B cell (primary cell): ENCODE measurements around the gene TMEM255B. TPM values are rescaled to one million over a fixed set of nuclear protein-coding genes. Genes with fewer than 3 reads are reported as not detected.

Source experiments
- ATAC-seq: fragments of 200-7000 bp; cut with Tn5 transposase; one replicate; pipeline ENCODE4 v1.10.0; 2021; ENCODE audit warnings: low read depth, mild to moderate bottlenecking, moderate number of reproducible peaks, moderate library complexity
- CTCF ChIA-PET: fragments of 350-600 bp; sonication (Branson Sonifier 250); formaldehyde crosslinking; loops from one replicate; lab custom pipeline; 2021; ENCODE audit warnings: antibody characterized with exemption, inconsistent platforms; lab: Charles Lee
- POLR2A ChIA-PET: fragments of 350-600 bp; sonication (Branson Sonifier 250); formaldehyde crosslinking; loops from one replicate; lab custom pipeline; 2021; ENCODE audit warnings: antibody characterized with exemption; lab: Charles Lee
- DNase-seq: peaks from one replicate; pipeline ENCODE4 v3.0.0; 2013
- H2AFZ ChIP-seq: 2 replicates; pipeline ENCODE4 v1.6.1; 2012; ENCODE audit warnings: mild to moderate bottlenecking, low read depth, low read length; ENCODE audit not compliant: insufficient read depth, poor library complexity, severe bottlenecking
- H3K27ac ChIP-seq, 2 donors: 1 replicate in 1 of 2; 2 replicates in 1 of 2; pipeline ENCODE4 v1.5.1; 2012 to 2013; ENCODE audit warnings: low read length in 2 of 2, mild to moderate bottlenecking in 2 of 2, moderate library complexity in 1 of 2
- H3K27me3 ChIP-seq, 4 experiments: fragments of 200-600 bp in 1 of 4; sonication (generic) in 1 of 4; replicated peaks in 1 of 4; 1 replicate in 2 of 4; 2 replicates in 2 of 4; pipeline versions ENCODE4 v1.6.1 to v1.7.0; 2013 to 2016; ENCODE audit warnings: low read length in 3 of 4, mild to moderate bottlenecking in 2 of 4, mixed read lengths in 1 of 4, moderate library complexity in 1 of 4; ENCODE audit not compliant: insufficient read depth in 4 of 4, control insufficient read depth in 3 of 4; ENCODE audit errors: control extremely low read depth in 1 of 4
- H3K36me3 ChIP-seq, 2 experiments: replicated peaks in 1 of 2; 1 replicate in 1 of 2; 2 replicates in 1 of 2; pipeline versions ENCODE4 v1.6.1 to v1.7.1; 2013; ENCODE audit warnings: low read length in 1 of 2; ENCODE audit not compliant: insufficient read depth in 2 of 2, control insufficient read depth in 1 of 2; ENCODE audit errors: control extremely low read depth in 1 of 2, extremely low read depth in 1 of 2
- H3K4me1 ChIP-seq, 2 donors: fragments of 200-600 bp in 1 of 2; sonication (generic) in 1 of 2; 1 replicate in 1 of 2; 2 replicates in 1 of 2; pipeline versions ENCODE4 v1.5.1 to v1.6.1; 2013 to 2017; ENCODE audit warnings: low read length in 2 of 2; ENCODE audit not compliant: control insufficient read depth in 2 of 2, insufficient read depth in 2 of 2
- H3K4me2 ChIP-seq: replicated peaks from 2 replicates; pipeline ENCODE3; 2012; ENCODE audit warnings: mild to moderate bottlenecking, low read depth, low read length; ENCODE audit not compliant: poor library complexity, severe bottlenecking
- H3K4me3 ChIP-seq, 5 experiments: fragments of 200-600 bp in 1 of 5; sonication (generic) in 1 of 5; 1 replicate in 3 of 5; 2 replicates in 2 of 5; pipeline versions ENCODE4 v1.5.1 to v1.7.0; 2011 to 2016; ENCODE audit warnings: low read length in 4 of 5, mild to moderate bottlenecking in 4 of 5, low read depth in 2 of 5, control low read depth in 1 of 5, moderate library complexity in 1 of 5; ENCODE audit not compliant: insufficient read depth in 1 of 5; ENCODE audit errors: control extremely low read depth in 1 of 5, extremely low read depth in 1 of 5
- H3K79me2 ChIP-seq: fragments of 200-600 bp; sonication (generic); one replicate; pipeline ENCODE4 v1.6.0; 2016; ENCODE audit warnings: low read length; ENCODE audit not compliant: control insufficient read depth, insufficient read depth
- H3K9ac ChIP-seq: fragments of 200-600 bp; sonication (generic); 2 replicates; pipeline ENCODE4 v1.6.1; 2017; ENCODE audit warnings: mild to moderate bottlenecking, low read length, moderate library complexity
- H3K9me3 ChIP-seq, 3 donors: one replicate each; pipeline versions ENCODE4 v1.6.1 to v1.7.1; 2013; ENCODE audit warnings: low read length in 2 of 3; ENCODE audit not compliant: control insufficient read depth in 2 of 3, insufficient read depth in 1 of 3; ENCODE audit errors: control extremely low read depth in 1 of 3
- H4K20me1 ChIP-seq: 2 replicates; pipeline ENCODE4 v1.6.0; 2012; ENCODE audit warnings: mild to moderate bottlenecking, low read length; ENCODE audit not compliant: insufficient read depth, control insufficient read depth, poor library complexity, severe bottlenecking
- H3K27ac Mint-ChIP-seq: one replicate; pipeline ENCODE4 v1.8.0; 2021; ENCODE audit warnings: mixed read lengths
- H3K27me3 Mint-ChIP-seq: one replicate; pipeline ENCODE4 v1.8.0; 2021; ENCODE audit warnings: mixed read lengths
- H3K4me1 Mint-ChIP-seq: one replicate; pipeline ENCODE4 v1.8.0; 2021; ENCODE audit warnings: mixed read lengths
- H3K4me3 Mint-ChIP-seq: one replicate; pipeline ENCODE4 v1.8.0; 2021; ENCODE audit warnings: mixed read lengths
- H3K9me3 Mint-ChIP-seq: one replicate; pipeline ENCODE4 v1.8.0; 2022; ENCODE audit warnings: mixed read lengths; ENCODE audit not compliant: insufficient read depth
- CTCF ChIP-seq: fragments of 200-600 bp; IDR thresholded peaks from one replicate; pipeline ENCODE4 v1.8.0; 2022; ENCODE audit warnings: antibody characterized with exemption, mild to moderate bottlenecking
- EZH2 ChIP-seq: IDR thresholded peaks from 2 replicates; pipeline ENCODE4 v1.6.1; 2012; ENCODE audit warnings: borderline replicate concordance, low read depth, mild to moderate bottlenecking, moderate library complexity, low read length; ENCODE audit not compliant: insufficient read depth, poor library complexity, severe bottlenecking
- WGBS: methylation state at CpG from one replicate; pipeline ENCODE4 v1.1.5; 2013; ENCODE audit warnings: missing lambda C conversion rate; ENCODE audit not compliant: insufficient coverage; 5-methylcytosine and 5-hydroxymethylcytosine counted together
- intact Hi-C: fragments of 100-400 bp; cut with micrococcal nuclease; formaldehyde crosslinking; loops from one replicate; pipeline ENCODE4 v1.10.0; 2022
- polyA plus RNA-seq: library from polyadenylated mRNA; depleted of rRNA; stranded (reverse); fragments of >200 nt; gene quantifications from 2 replicates; pipeline ENCODE4 v1.2.3, GENCODE V29; 2012
- total RNA-seq, 2 donors: library from RNA; stranded (reverse); fragments of 120-200 nt in 1 of 2; gene quantifications; 1 replicate in 1 of 2; 2 replicates in 1 of 2; pipeline versions ENCODE4 v1.2.3 to v1.2.4, GENCODE V29; 2013 to 2022

Gene TMEM255B
- total and polyA plus RNA-seq, 2 donors (not counting 1 experiment from before 2014, with no cell fraction given) = 2.1 to 8.2 TPM

- TF ChIP-seq CTCF (no peak), EZH2 (no peak)
- H3K27me3 ChIP-seq = peaks cover 0 to 53% (median 21%) of the 10 kb centered on the region in 4 experiments
- H3K9me3 ChIP-seq = peaks cover 0 to 11% (median 0%) of the 10 kb centered on the region in 3 donors
- peaks cover 16 to 19% of the 10 kb centered on the region in 2 donors for H3K4me1 ChIP-seq
- POLR2A ChIA-PET = interaction anchor here (0.6 kb wide), 1 partner anchor 163 kb away, joined by 8 read pairs; no protein-coding TSS in a partner anchor
- Mint-ChIP-seq H3K9me3 (peaks cover 5% of the 10 kb centered on the region), H3K4me3 (peak overlapping the region; percentile 77), H3K4me1 (peaks cover 16% of the 10 kb centered on the region), H3K27me3 (peaks cover 46% of the 10 kb centered on the region), H3K27ac (no peak overlapping the region)
- no peaks in the 10 kb centered on the region for H3K79me2 ChIP-seq
- no peaks in the 10 kb centered on the region for H3K36me3 ChIP-seq
- H3K4me3 ChIP-seq = peak overlapping the region in 2 of 5 experiments; percentile 53 to 55
- ATAC-seq (no peak), DNase-seq (no peak)
- no peaks in the 10 kb centered on the region for H4K20me1 ChIP-seq
- no peak overlapping the region for H2AFZ ChIP-seq
- no peak overlapping the region for H3K27ac ChIP-seq
- WGBS = 73% methylated on average over 28 of the region's 31 CpGs
- H3K9ac ChIP-seq = no peak overlapping the region
- CTCF ChIA-PET = no interaction called here
- peak overlapping the region; percentile 93 for H3K4me2 ChIP-seq
- intact Hi-C loops = no loop called here
These were observed 103.3 kb downstream of the TMEM255B start for GRCh38 chr13:113862191-113862930.

DNA sequence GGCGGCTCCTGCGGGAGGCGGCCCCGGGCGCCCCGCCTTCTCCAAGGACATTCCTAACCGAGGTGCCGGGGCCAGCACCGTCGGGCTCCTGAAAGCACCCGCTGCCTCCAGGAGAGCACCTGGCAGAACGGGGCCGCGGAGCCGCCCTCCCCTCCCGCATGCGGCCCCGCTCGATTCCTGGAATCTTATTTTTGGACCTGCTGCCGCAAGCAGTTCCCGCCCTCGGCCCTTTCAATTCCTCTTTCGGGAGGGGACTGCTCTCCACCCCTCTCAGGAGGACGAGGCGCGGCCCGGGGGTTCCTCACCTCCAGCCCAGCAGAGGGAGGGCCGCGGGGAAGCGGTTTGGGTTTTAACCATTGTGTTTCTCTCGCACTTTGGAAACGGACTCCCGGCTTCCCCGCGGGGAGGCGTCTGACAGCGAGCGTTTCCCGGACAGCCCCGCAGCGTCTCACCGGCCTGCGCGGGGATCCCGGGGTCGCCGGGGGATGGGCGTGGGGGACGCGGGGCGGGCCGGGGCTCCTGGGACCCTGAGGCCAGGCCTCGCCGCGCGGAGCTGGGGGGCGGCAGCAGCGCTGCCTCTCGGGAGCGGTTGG, 104.0 kb downstream of the TMEM255B start:
- Mint-ChIP-seq H3K27me3 (peaks cover 50% of the 10 kb centered on the region), H3K9me3 (peaks cover 8% of the 10 kb centered on the region), H3K27ac (no peak overlapping the region), H3K4me1 (peaks cover 16% of the 10 kb centered on the region), H3K4me3 (peak overlapping the region; percentile 77)
- Histone ChIP-seq H3K4me3 (peak overlapping the region in 3 of 5 experiments; percentile 44 to 55 (median 53)), H4K20me1 (no peaks in the 10 kb centered on the region), H2AFZ (peak overlapping the region; percentile 70), H3K36me3 (no peaks in the 10 kb centered on the region), H3K27me3 (peaks cover 0 to 50% (median 21%) of the 10 kb centered on the region in 4 experiments), H3K9ac (peak overlapping the region; percentile 61), H3K27ac (no peak overlapping the region), H3K4me2 (peak overlapping the region; percentile 93), H3K79me2 (no peaks in the 10 kb centered on the region), H3K4me1 (peaks cover 16 to 19% of the 10 kb centered on the region in 2 donors), H3K9me3 (peaks cover 0 to 11% (median 0%) of the 10 kb centered on the region in 3 donors)
- WGBS = 4% methylated on average over 60 of the region's 60 CpGs
- no peak for ATAC-seq
- intact Hi-C loops = no loop called here
- ChIA-PET CTCF (no interaction called here), POLR2A (no interaction called here)
- TF ChIP-seq CTCF (no peak), EZH2 (no peak)
- DNase-seq = peak; percentile 44
